BE2C (cell line): ENCODE measurements around the gene FNIP1.
"Not testable (repeated sequence)": the region's sequence is repeated elsewhere in the genome, so short reads cannot be mapped to it uniquely, and the experiment has no call there.

ENCODE experiments used
- DNase-seq: peaks from one replicate; pipeline ENCODE4 v3.0.0-alpha.2; 2020
- H3K27me3 ChIP-seq: fragments of 250-450 bp; sonication (Bioruptor Pico); 2 replicates; pipeline ENCODE4 v1.5.1; 2020; ENCODE audit warnings: mild to moderate bottlenecking
- H3K36me3 ChIP-seq: fragments of 250-450 bp; sonication (Bioruptor Pico); 2 replicates; pipeline ENCODE4 v1.5.1; 2020; ENCODE audit warnings: mild to moderate bottlenecking
- H3K4me1 ChIP-seq: fragments of 250-450 bp; sonication (Bioruptor Pico); 2 replicates; pipeline ENCODE4 v1.5.1; 2020
- H3K4me3 ChIP-seq: 2 replicates; pipeline ENCODE4 v1.5.1; 2011; ENCODE audit warnings: low read depth, low read length
- H3K9me3 ChIP-seq: fragments of 250-450 bp; sonication (Bioruptor Pico); 2 replicates; pipeline ENCODE4 v1.5.1; 2020
- TF ChIP-seq, protein P1 (sequence below): IDR thresholded peaks from 2 replicates; pipeline ENCODE4 v1.5.1; 2012; ENCODE audit warnings: mild to moderate bottlenecking, low read depth, low read length

FNIP1 gene

GRCh38 chr5:131745155-131745554 lies 51.7 kb downstream of the FNIP1 start:
- Histone ChIP-seq H3K9me3 (no peaks in the 10 kb centered on the region), H3K36me3 (peaks cover 11% of the 10 kb centered on the region), H3K4me3 (no peak overlapping the region), H3K27me3 (no peaks in the 10 kb centered on the region), H3K4me1 (no peaks in the 10 kb centered on the region)
- DNase-seq = no peak
- TF ChIP-seq, protein P1, sequence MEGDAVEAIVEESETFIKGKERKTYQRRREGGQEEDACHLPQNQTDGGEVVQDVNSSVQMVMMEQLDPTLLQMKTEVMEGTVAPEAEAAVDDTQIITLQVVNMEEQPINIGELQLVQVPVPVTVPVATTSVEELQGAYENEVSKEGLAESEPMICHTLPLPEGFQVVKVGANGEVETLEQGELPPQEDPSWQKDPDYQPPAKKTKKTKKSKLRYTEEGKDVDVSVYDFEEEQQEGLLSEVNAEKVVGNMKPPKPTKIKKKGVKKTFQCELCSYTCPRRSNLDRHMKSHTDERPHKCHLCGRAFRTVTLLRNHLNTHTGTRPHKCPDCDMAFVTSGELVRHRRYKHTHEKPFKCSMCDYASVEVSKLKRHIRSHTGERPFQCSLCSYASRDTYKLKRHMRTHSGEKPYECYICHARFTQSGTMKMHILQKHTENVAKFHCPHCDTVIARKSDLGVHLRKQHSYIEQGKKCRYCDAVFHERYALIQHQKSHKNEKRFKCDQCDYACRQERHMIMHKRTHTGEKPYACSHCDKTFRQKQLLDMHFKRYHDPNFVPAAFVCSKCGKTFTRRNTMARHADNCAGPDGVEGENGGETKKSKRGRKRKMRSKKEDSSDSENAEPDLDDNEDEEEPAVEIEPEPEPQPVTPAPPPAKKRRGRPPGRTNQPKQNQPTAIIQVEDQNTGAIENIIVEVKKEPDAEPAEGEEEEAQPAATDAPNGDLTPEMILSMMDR = no peak

DNA sequence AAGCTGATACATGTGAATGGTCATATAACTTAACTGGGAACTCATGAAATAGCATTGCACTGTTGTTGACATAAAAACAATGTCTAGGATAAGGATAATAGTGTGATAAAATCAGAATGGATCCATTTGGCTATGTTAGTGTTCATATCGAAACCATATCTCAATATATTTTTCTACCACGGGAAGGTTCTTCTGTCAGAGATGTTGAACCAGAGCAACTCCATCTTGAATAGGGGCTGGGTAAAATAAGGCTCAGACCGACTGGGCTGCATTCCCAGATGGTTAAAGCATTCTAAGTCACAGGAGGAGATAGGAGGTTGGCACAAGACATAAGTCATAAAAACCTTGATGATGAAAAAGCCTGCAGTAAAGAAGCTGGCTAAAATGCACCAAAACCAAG lies 56.3 kb downstream of the FNIP1 start:
- Histone ChIP-seq H3K4me1 (no peaks in the 10 kb centered on the region), H3K9me3 (no peaks in the 10 kb centered on the region), H3K36me3 (peaks cover 12% of the 10 kb centered on the region), H3K4me3 (no peak overlapping the region), H3K27me3 (no peaks in the 10 kb centered on the region)
- no peak for DNase-seq
- TF ChIP-seq, protein P1 = no peak

GRCh38 chr5:131735393-131735792 lies 61.4 kb downstream of the FNIP1 start:
- Histone ChIP-seq H3K9me3 (no peaks in the 10 kb centered on the region; the same call in 1 of the 2 replicates), H3K27me3 (no peaks in the 10 kb centered on the region), H3K36me3 (peaks cover 3% of the 10 kb centered on the region; the same call in 1 of the 2 replicates), H3K4me3 (no peak overlapping the region), H3K4me1 (peaks cover 6% of the 10 kb centered on the region)
- DNase-seq = no peak
- TF ChIP-seq, protein P1 = no peak

DNA sequence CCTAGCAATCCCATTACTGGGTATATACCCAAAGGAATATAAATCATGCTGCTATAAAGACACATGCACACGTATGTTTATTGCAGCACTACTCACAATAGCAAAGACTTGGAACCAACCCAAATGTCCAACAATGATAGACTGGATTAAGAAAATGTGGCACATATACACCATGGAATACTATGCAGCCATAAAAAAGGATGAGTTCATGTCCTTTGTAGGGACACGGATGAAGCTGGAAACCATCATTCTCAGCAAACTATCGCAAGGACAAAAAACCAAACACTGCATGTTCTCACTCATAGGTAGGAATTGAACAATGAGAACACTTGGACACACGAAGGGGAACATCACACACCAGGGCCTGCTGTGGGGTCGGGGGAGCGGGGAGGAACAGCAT lies 61.9 kb downstream of the FNIP1 start:
- H3K36me3 ChIP-seq, H3K4me3 ChIP-seq, H3K4me1 ChIP-seq, H3K27me3 ChIP-seq, DNase-seq, H3K9me3 ChIP-seq: not testable (repeated sequence)

DNA sequence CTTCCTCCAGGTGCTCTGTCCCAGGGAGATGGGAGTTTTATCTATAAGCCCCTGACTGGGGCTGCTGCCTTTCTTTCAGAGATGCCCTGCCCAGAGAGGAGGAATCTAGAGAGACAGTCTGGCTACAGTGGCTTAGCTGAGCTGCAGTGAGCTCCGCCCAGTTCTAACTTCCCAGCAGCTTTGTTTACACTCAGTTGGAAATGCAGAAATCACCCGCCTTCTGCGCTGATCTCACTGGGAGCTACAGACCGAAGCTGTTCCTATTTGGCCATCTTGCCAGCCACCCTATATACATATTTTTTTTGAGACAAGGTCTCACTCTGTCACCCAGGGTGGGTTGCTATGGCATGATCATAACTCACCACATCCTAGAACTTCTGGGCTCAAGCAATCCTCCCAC lies 67.5 kb downstream of the FNIP1 start:
- H3K4me3 ChIP-seq, H3K27me3 ChIP-seq, H3K4me1 ChIP-seq, DNase-seq, H3K9me3 ChIP-seq: not testable (repeated sequence)
- H3K36me3 ChIP-seq = peaks cover 24% of the 10 kb centered on the region

- Histone ChIP-seq H3K36me3 (peaks cover 16% of the 10 kb centered on the region), H3K4me1 (peaks cover 16% of the 10 kb centered on the region)
- H3K9me3 ChIP-seq, DNase-seq, H3K4me3 ChIP-seq, H3K27me3 ChIP-seq: not testable (repeated sequence)
These were observed 72.7 kb downstream of the FNIP1 start for GRCh38 chr5:131724089-131724488.

DNA sequence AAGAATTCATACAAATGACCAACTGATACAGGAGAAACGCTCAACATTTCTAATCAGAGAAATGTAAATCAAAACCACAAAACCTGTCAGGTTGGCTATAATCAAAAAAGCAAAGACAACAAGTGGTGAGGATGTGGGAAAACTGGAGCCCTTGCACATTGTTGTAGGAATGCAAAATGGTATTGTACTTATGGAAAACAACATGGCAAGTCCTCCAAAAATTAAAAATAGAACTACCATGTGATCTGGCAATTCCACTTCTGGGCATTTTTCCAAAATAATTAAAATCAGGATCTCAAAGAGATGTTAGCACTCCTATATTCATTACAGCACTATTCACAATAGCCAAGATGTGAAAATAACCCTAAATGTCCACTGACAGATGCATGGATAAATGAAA lies 76.1 kb downstream of the FNIP1 start:
- H3K9me3 ChIP-seq = no peaks in the 10 kb centered on the region
- H3K27me3 ChIP-seq = no peaks in the 10 kb centered on the region
- DNase-seq = no peak
- H3K36me3 ChIP-seq = peaks cover 3% of the 10 kb centered on the region
- H3K4me1 ChIP-seq = peaks cover 20% of the 10 kb centered on the region
- TF ChIP-seq, protein P1 = no peak
- H3K4me3 ChIP-seq = no peak overlapping the region

- DNase-seq = no peak
- no peaks in the 10 kb centered on the region for H3K9me3 ChIP-seq
- peaks cover 6% of the 10 kb centered on the region for H3K36me3 ChIP-seq
- H3K4me1 ChIP-seq = peaks cover 20% of the 10 kb centered on the region
- TF ChIP-seq, protein P1 = no peak
- no peak overlapping the region for H3K4me3 ChIP-seq
- H3K27me3 ChIP-seq = no peaks in the 10 kb centered on the region
These were observed 77.3 kb downstream of the FNIP1 start for GRCh38 chr5:131719564-131719963.
